Right lobe of liver (tissue), 6 donors: ENCODE results near the gene DHX16. TPM values are rescaled to one million over a fixed set of nuclear protein-coding genes. Genes with fewer than 3 reads are reported as not detected.
A peak's percentile ranks its signal among the peaks of the same experiment; 100 is the strongest.

Experiments used
- ATAC-seq, 4 donors: fragments of 200-7000 bp; cut with Tn5 transposase; one replicate each; pipeline ENCODE4 v1.9.1; 2020; ENCODE audit warnings: mild to moderate bottlenecking in 4 of 4, moderate library complexity in 4 of 4
- DNase-seq, 3 donors: peaks; one replicate each; pipeline ENCODE4 v3.0.0-alpha.2; 2020
- H3K27ac ChIP-seq, 3 donors: fragments of 200-600 bp; one replicate each; pipeline ENCODE4 v1.8.0; 2022
- H3K27me3 ChIP-seq, 2 donors: fragments of 200-600 bp; one replicate each; pipeline ENCODE4 v1.8.0; 2022
- H3K36me3 ChIP-seq, 4 donors: fragments of 200-600 bp; sonication (generic) in 1 of 4; one replicate each; pipeline versions ENCODE4 v1.5.1 to v1.8.0; 2017 to 2022; ENCODE audit warnings: control low read depth in 1 of 4
- H3K4me1 ChIP-seq, 4 donors: fragments of 200-600 bp; sonication (generic) in 1 of 4; one replicate each; pipeline versions ENCODE4 v1.5.1 to v1.8.0; 2017 to 2022; ENCODE audit warnings: control low read depth in 1 of 4
- H3K4me3 ChIP-seq, 3 donors: fragments of 200-600 bp; one replicate each; pipeline ENCODE4 v1.8.0; 2022
- H3K9me3 ChIP-seq, 4 donors: fragments of 200-600 bp; sonication (generic) in 1 of 4; one replicate each; pipeline versions ENCODE4 v1.5.1 to v1.8.0; 2017 to 2022; ENCODE audit warnings: control low read depth in 1 of 4
- POLR2A ChIP-seq: fragments of 450-650 bp; IDR thresholded peaks from one replicate; pipeline ENCODE4 v1.6.1; 2017; ENCODE audit warnings: antibody characterized with exemption, mild to moderate bottlenecking
- WGBS: methylation state at CpG from one replicate; pipeline ENCODE4 v1.1.6; 2018; ENCODE audit warnings: low coverage, low lambda C conversion rate; ENCODE audit not compliant: insufficient coverage; ENCODE audit errors: missing lambda C conversion rate; 5-methylcytosine and 5-hydroxymethylcytosine counted together
- intact Hi-C, 2 donors: fragments of 100-400 bp; cut with DNase I; formaldehyde crosslinking; loops; one replicate each; pipeline versions ENCODE4 v1.11.2 to v1.14.1; 2022
- total RNA-seq, 6 experiments: library from RNA; depleted of rRNA in 2 of 6; stranded (reverse); fragments of >200 nt in 2 of 6; fragmentation: NEBNext Ultra II Directional in 3 of 6; extraction: Animal tissue kit (Norgen Biotek cat#: 25700) in 3 of 6; gene quantifications; one replicate each; pipeline versions ENCODE4 v1.1.0 to v1.2.4, GENCODE V29; 2016 to 2023
- TF ChIP-seq, protein P1 (sequence below), 4 donors: fragments of 200-600 bp in 3 of 4; fragments of 450-650 bp in 1 of 4; IDR thresholded peaks; one replicate each; pipeline versions ENCODE4 v1.5.1 to v1.8.0; 2016 to 2022; ENCODE audit warnings: antibody characterized with exemption in 4 of 4, mild to moderate bottlenecking in 2 of 4
- donor health status: DM: no; HTN: yes; CAD: no.
- donor health status: DM: no; HTN: no; CAD: no.
- donor health status: DM: no; HTN: no; CAD: no.
- donor health status: DM: no; HTN: yes; CAD: no.
- donor health status: DM: no; HTN: yes; CAD: no.

DHX16 gene
- total RNA-seq, 6 experiments from 2014 or later: 12.3 to 17.8 (median 14.4) TPM

DNA sequence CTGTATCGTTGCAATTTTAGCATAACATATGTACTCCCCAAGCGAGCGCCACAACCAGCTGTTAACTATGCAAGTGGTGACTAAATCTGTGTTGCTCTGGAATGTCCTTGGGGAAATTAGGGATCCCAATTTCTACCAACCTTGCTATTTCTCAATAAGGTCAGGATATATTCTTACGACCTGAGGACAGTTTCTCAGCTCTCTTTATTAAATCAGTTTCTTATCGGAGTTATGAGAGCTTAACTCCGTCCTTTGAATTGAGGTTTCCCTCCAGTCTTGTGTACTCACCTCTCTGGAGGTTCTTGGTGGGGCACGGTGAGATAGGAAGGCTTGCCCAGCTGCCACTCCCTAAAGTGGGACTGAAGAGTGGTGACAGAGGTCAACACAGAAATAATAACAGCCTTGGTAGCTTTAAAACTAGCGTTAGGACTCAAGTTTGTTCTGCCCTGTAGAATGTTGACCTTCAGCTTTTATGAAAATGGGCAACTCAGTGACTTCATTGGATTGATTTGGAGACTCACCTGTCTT, 54.5 kb downstream of the DHX16 start:
- Histone ChIP-seq H3K27ac (peak overlapping the region; percentile 88 to 96 (median 96)), H3K27me3 (no peaks in the 10 kb centered on the region), H3K4me1 (peaks cover 0 to 14% (median 5%) of the 10 kb centered on the region in 4 donors), H3K4me3 (peak overlapping the region; percentile 54 to 70 (median 68)), H3K9me3 (no peaks in the 10 kb centered on the region), H3K36me3 (peaks cover 0 to 51% (median 26%) of the 10 kb centered on the region in 4 donors)
- intact Hi-C loops: no loop called here
- no peak for DNase-seq
- ATAC-seq: no peak
- 5% methylated on average over 8 of the region's 8 CpGs for WGBS
- no peak for TF ChIP-seq POLR2A
- TF ChIP-seq, protein P1, sequence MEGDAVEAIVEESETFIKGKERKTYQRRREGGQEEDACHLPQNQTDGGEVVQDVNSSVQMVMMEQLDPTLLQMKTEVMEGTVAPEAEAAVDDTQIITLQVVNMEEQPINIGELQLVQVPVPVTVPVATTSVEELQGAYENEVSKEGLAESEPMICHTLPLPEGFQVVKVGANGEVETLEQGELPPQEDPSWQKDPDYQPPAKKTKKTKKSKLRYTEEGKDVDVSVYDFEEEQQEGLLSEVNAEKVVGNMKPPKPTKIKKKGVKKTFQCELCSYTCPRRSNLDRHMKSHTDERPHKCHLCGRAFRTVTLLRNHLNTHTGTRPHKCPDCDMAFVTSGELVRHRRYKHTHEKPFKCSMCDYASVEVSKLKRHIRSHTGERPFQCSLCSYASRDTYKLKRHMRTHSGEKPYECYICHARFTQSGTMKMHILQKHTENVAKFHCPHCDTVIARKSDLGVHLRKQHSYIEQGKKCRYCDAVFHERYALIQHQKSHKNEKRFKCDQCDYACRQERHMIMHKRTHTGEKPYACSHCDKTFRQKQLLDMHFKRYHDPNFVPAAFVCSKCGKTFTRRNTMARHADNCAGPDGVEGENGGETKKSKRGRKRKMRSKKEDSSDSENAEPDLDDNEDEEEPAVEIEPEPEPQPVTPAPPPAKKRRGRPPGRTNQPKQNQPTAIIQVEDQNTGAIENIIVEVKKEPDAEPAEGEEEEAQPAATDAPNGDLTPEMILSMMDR (IDR thresholded peaks at IDR 0.05): no peak

GRCh38 chr6:30617565-30618269, 55.1 kb downstream of the DHX16 start, which contains the start of gene MRPS18B:
MRPS18B (plus strand) TSS chr6:30617840; CDS start chr6:30617866, 26 bp downstream.
- Histone ChIP-seq H3K36me3 (peaks cover 0 to 45% (median 25%) of the 10 kb centered on the region in 4 donors), H3K27me3 (no peaks in the 10 kb centered on the region), H3K4me1 (peaks cover 0 to 14% (median 6%) of the 10 kb centered on the region in 4 donors), H3K4me3 (peak within 1 kb of the TSS; percentile 88 to 91 (median 89)), H3K27ac (peak within 1 kb of the TSS; percentile 88 to 96 (median 96)), H3K9me3 (no peaks in the 10 kb centered on the region)
- TF ChIP-seq POLR2A: peak; percentile 67
- TF ChIP-seq, protein P1 (IDR thresholded peaks at IDR 0.05): no peak
- peak; percentile 81 to 92 (median 82) for ATAC-seq
- intact Hi-C loops: no loop called here
- peak; percentile 98 to 99 (median 99) for DNase-seq
- WGBS: 0% methylated on average over 34 of the region's 34 CpGs

GRCh38 chr6:30616811-30617564, 55.8 kb downstream of the DHX16 start, which contains the start of gene PPP1R10:
PPP1R10 (minus strand) TSS chr6:30617243; CDS start chr6:30609944, 7,299 bp downstream.
- Histone ChIP-seq H3K27me3 (no peaks in the 10 kb centered on the region), H3K36me3 (peaks cover 0 to 37% (median 22%) of the 10 kb centered on the region in 4 donors), H3K9me3 (no peaks in the 10 kb centered on the region), H3K4me1 (peaks cover 0 to 14% (median 6%) of the 10 kb centered on the region in 4 donors), H3K4me3 (peak within 1 kb of the TSS; percentile 88 to 91 (median 89)), H3K27ac (peak within 1 kb of the TSS; percentile 88 to 96 (median 96))
- ATAC-seq (peak; percentile 86 to 93 (median 86)), DNase-seq (peak; percentile 99)
- intact Hi-C loops: no loop called here
- TF ChIP-seq, protein P1 (IDR thresholded peaks at IDR 0.05): no peak
- TF ChIP-seq POLR2A: peak; percentile 99
- under 1% methylated on average over 38 of the region's 40 CpGs for WGBS

DNA sequence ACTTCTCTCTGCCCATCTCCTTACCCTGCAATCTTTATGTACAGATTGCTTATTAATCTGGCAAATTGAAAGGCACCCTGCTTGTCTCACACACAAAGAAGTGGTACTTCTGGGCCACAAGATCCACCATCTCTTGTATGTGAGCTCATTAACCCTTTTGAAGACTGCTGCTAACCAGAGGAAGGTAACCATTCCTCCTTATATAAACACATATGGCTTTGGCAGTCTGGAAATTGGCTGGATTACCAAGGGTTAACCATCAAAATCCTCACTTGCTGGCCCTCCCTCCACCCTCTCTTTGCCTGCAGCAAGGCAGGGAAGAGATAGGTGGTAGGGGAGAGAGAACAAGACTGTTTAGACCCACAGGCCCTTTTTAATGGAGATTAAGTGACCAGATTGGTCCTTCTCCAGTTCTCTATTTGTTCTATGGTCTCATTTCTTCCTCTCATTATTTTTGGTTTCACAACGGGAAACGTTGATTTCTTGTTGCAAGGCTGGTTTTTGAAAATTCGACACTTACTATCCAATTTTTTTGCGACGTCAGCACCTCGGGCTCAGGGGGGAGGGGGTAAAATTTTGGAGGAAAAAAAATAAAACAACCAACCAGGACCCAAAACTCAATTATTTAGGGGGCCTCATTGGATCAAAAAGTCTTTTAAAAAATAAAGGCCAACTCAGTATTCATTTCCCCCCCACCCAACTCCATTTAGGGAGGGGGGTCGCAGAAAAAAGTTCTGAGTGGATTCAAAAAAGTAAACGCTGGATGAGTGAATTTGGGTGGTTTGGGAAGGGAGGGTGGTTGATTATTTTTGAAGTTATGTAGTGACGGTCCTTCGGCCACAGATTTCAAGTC, 56.6 kb downstream of the DHX16 start:
- intact Hi-C loops: no loop called here
- H3K4me3 ChIP-seq: peak overlapping the region; percentile 88 to 91 (median 89)
- DNase-seq (no peak), ATAC-seq (no peak)
- peaks cover 0 to 14% (median 6%) of the 10 kb centered on the region in 4 donors for H3K4me1 ChIP-seq
- WGBS: 0% methylated on average over 10 of the region's 10 CpGs
- H3K36me3 ChIP-seq: peaks cover 0 to 29% (median 16%) of the 10 kb centered on the region in 4 donors
- TF ChIP-seq, protein P1 (IDR thresholded peaks at IDR 0.05): no peak
- no peak for TF ChIP-seq POLR2A
- peak overlapping the region; percentile 88 to 96 (median 92) for H3K27ac ChIP-seq
- H3K27me3 ChIP-seq: no peaks in the 10 kb centered on the region
- no peaks in the 10 kb centered on the region for H3K9me3 ChIP-seq
